AG04450 (cell line): ENCODE results near the gene CTH. TPM values are rescaled to one million over a fixed set of nuclear protein-coding genes. Genes with fewer than 3 reads are reported as not detected.

Experiments
- CTCF ChIA-PET: fragments of 300-600, 350-600 bp; formaldehyde crosslinking; extraction: SDS; loops from one replicate; lab custom pipeline; 2022; ENCODE audit warnings: antibody characterized with exemption, inconsistent platforms; lab: Charles Lee
- POLR2A ChIA-PET: fragments of 350-600 bp; formaldehyde crosslinking; extraction: SDS; loops from one replicate; lab custom pipeline; 2021; ENCODE audit warnings: antibody characterized with exemption, inconsistent platforms; lab: Yijun Ruan, JAX
- DNase-seq: peaks from one replicate; pipeline ENCODE4 v3.0.0-alpha.2; 2011; ENCODE audit warnings: low read depth, low spot score
- H3K27ac ChIP-seq: one replicate; pipeline ENCODE4 v1.5.1; 2012; ENCODE audit warnings: low read depth, low read length, control low read depth
- H3K27me3 ChIP-seq: one replicate; pipeline ENCODE4 v1.6.0; 2012; ENCODE audit warnings: low read length; ENCODE audit not compliant: control insufficient read depth, insufficient read depth
- H3K4me3 ChIP-seq: 2 replicates; pipeline ENCODE4 v1.5.1; 2011; ENCODE audit warnings: mild to moderate bottlenecking, low read depth, low read length, control low read depth
- H3K9me3 ChIP-seq: 2 replicates; pipeline ENCODE4 v1.5.1; 2012; ENCODE audit warnings: low read length; ENCODE audit not compliant: control insufficient read depth, insufficient read depth
- polyA plus RNA-seq: library from polyadenylated mRNA; depleted of rRNA; stranded (reverse); fragments of >200 nt; gene quantifications from 2 replicates; pipeline ENCODE4 v1.2.3, GENCODE V29; 2011; rRNA removed
- small RNA-seq: library from RNA; depleted of rRNA; stranded (forward); fragments of <200 nt; gene quantifications from one replicate; pipeline ENCODE3, GENCODE V24; 2012; ENCODE audit warnings: low read depth; ENCODE audit not compliant: insufficient read length
- TF ChIP-seq, protein P1 (sequence below): IDR thresholded peaks from 2 replicates; pipeline ENCODE4 v1.5.1; 2011; ENCODE audit warnings: low read depth, low read length, control low read depth, inconsistent platforms

CTH gene
- polyA plus RNA-seq, 1 experiment = 9.6 TPM

DNA sequence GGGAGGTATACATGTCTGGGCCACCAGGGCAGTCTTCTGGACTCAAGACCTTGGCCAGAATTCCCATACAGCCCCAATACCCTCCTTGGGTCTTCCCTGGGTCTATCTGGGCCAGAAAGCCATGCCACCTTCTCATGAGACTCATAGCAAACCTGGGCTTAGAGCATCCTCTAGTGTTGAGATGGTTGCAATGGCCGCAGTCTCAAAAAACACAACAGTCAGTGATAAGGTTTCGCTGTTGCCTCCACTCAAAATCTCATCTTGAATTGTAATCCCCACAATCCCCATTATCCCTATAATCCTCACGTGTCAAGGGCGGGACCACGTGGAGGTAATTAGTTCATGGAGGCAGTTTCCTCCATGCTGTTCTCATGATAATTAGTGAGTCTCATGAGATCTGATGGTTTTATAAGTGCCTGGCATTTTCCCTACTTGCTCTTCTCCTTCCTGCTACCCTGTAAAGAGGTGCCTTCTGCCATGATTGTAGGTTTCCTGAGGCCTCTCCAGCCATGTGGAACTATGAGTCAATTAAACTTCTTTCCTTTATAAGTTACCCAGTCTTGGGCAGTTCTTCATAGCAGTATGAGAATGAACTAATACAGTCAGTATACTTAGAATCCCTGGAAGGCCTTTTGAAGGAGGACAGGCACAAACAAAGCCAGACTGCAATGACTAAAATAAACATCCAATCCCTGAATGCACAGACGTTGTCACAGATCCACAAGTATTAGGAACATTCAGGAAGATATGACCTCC, 77.0 kb downstream of the CTH start:
- Histone ChIP-seq H3K27ac (no peak overlapping the region), H3K27me3 (no peaks in the 10 kb centered on the region), H3K9me3 (peaks cover 3% of the 10 kb centered on the region; the same call in 1 of the 2 replicates), H3K4me3 (no peak overlapping the region)
- CTCF ChIA-PET = interaction anchor here (0.8 to 1.2 kb wide), 2 partner anchors 9 to 21 kb away, joined by 3 read pairs; no protein-coding TSS in a partner anchor
- POLR2A ChIA-PET = interaction anchor here (0.7 to 1.1 kb wide), 2 partner anchors 134 to 440 kb away, joined by 3 to 4 read pairs; partner anchors contain the start of gene ANKRD13C
- no peak for DNase-seq
- TF ChIP-seq, protein P1, sequence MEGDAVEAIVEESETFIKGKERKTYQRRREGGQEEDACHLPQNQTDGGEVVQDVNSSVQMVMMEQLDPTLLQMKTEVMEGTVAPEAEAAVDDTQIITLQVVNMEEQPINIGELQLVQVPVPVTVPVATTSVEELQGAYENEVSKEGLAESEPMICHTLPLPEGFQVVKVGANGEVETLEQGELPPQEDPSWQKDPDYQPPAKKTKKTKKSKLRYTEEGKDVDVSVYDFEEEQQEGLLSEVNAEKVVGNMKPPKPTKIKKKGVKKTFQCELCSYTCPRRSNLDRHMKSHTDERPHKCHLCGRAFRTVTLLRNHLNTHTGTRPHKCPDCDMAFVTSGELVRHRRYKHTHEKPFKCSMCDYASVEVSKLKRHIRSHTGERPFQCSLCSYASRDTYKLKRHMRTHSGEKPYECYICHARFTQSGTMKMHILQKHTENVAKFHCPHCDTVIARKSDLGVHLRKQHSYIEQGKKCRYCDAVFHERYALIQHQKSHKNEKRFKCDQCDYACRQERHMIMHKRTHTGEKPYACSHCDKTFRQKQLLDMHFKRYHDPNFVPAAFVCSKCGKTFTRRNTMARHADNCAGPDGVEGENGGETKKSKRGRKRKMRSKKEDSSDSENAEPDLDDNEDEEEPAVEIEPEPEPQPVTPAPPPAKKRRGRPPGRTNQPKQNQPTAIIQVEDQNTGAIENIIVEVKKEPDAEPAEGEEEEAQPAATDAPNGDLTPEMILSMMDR = peak; percentile 57

Small RNA genes lying within 50 kb of the gene (small RNA-seq; reads per million reads assigned to genes)
- gene RF00017 = not detected

Other genes starting within 250 kb of the CTH start
- 13.9 and 20.6 TPM in 2 replicates for gene LRRC40, start 205.7 kb upstream of the CTH start, polyA plus RNA-seq
- gene SRSF11, start 189.9 kb upstream of the CTH start, polyA plus RNA-seq = 230 and 287 TPM in 2 replicates
- gene ANKRD13C, start 56.5 kb upstream of the CTH start, polyA plus RNA-seq = 12.5 and 18.1 TPM in 2 replicates